ENCODE results near the gene C2orf42.
A peak's percentile ranks its signal among the peaks of the same experiment; 100 is the strongest.
"Not testable (repeated sequence)": the region's sequence is repeated elsewhere in the genome, so short reads cannot be mapped to it uniquely, and the experiment has no call there.

Gene C2orf42

GRCh38 chr2:70132244-70133126 is 58.3 kb downstream of the C2orf42 start:
- DNase-seq (ENCODE audit: low spot score), result peak; percentile 69
- in situ Hi-C loops (cut with MboI; ENCODE audit: low sequenced_read_pairs, unreplicated experiment), result no loop called here

DNA sequence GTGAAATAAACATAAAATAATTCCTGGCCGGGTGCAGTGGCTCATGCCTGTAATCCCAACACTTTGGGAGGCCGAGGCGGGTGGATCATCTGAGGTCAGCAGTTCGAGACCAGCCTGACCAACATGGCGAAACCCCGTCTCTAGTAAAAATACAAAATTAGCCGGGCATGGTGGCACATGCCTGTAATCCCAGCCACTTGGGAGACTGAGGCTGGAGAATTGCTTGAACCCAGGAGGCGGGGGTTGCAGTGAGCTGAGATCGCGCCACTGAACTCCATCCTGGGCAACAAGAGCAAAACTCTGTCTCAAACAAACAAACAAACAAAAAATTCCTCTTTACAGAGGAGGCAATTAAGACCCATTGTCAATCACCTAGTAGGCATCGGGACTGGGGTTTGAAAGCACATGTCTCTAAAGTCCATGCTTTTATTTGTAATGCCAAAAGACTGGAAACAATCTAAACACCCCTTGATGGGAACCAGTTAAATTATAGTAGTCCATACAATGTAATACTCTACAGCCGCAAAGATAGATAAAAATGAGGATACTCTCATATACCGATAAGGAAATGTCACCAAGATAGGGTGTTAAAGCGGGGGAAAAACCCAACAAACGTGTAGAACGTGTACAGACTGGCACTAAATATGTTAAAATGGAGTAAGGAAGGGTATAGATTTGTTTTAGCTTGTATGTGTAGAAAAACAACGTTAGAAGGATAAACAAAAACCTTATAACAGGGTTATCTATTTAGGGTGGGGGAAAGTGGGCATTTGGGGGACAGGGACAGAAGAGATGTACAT is 59.3 kb downstream of the C2orf42 start:
- DNase-seq (ENCODE audit: low spot score); in situ Hi-C loops (cut with MboI; ENCODE audit: low sequenced_read_pairs, unreplicated experiment): not testable (repeated sequence)

More at GRCh38 chr2:70132244-70133126, 58.3 kb downstream of the C2orf42 start:
- TF ChIP-seq, protein P1, sequence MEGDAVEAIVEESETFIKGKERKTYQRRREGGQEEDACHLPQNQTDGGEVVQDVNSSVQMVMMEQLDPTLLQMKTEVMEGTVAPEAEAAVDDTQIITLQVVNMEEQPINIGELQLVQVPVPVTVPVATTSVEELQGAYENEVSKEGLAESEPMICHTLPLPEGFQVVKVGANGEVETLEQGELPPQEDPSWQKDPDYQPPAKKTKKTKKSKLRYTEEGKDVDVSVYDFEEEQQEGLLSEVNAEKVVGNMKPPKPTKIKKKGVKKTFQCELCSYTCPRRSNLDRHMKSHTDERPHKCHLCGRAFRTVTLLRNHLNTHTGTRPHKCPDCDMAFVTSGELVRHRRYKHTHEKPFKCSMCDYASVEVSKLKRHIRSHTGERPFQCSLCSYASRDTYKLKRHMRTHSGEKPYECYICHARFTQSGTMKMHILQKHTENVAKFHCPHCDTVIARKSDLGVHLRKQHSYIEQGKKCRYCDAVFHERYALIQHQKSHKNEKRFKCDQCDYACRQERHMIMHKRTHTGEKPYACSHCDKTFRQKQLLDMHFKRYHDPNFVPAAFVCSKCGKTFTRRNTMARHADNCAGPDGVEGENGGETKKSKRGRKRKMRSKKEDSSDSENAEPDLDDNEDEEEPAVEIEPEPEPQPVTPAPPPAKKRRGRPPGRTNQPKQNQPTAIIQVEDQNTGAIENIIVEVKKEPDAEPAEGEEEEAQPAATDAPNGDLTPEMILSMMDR (IDR thresholded peaks at IDR 0.05; ENCODE audit: borderline replicate concordance, control extremely low read depth, extremely low read depth, insufficient read depth, missing control alignments), result no peak

GRCh38 chr2:70128005-70128404 is 62.8 kb downstream of the C2orf42 start:
- TF ChIP-seq, protein P1 (IDR thresholded peaks at IDR 0.05; ENCODE audit: borderline replicate concordance, control extremely low read depth, extremely low read depth, insufficient read depth, missing control alignments), result no peak
- in situ Hi-C loops (cut with MboI; ENCODE audit: low sequenced_read_pairs, unreplicated experiment), result no loop called here
- DNase-seq (ENCODE audit: low spot score), result peak; percentile 36

DNA sequence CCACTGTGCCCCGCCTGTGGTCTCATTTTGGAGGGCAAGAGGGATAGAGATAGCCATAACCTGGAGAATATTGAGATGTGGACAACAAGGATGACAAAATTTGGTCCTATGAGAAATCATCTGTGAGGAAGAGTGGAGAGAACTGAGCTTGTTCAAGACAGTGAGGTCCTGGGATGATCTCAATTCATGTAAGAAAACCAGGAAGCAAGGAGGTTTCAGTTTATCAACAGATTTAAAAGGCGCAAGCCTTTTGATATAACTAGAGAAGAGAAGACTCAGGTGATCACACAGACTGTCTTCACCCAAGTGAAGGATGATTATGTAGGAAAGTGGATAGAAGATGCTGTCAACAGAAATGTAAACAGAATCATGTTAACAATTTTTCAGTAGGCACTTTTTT is 64.4 kb downstream of the C2orf42 start:
- in situ Hi-C loops (cut with MboI; ENCODE audit: low sequenced_read_pairs, unreplicated experiment), result no loop called here
- DNase-seq (ENCODE audit: low spot score), result no peak
- TF ChIP-seq, protein P1 (IDR thresholded peaks at IDR 0.05; ENCODE audit: borderline replicate concordance, control extremely low read depth, extremely low read depth, insufficient read depth, missing control alignments), result no peak

- in situ Hi-C loops (cut with MboI; ENCODE audit: low sequenced_read_pairs, unreplicated experiment), result no loop called here
- TF ChIP-seq, protein P1 (IDR thresholded peaks at IDR 0.05; ENCODE audit: borderline replicate concordance, control extremely low read depth, extremely low read depth, insufficient read depth, missing control alignments), result no peak
These were observed 65.3 kb downstream of the C2orf42 start for GRCh38 chr2:70125498-70125898.

DNA sequence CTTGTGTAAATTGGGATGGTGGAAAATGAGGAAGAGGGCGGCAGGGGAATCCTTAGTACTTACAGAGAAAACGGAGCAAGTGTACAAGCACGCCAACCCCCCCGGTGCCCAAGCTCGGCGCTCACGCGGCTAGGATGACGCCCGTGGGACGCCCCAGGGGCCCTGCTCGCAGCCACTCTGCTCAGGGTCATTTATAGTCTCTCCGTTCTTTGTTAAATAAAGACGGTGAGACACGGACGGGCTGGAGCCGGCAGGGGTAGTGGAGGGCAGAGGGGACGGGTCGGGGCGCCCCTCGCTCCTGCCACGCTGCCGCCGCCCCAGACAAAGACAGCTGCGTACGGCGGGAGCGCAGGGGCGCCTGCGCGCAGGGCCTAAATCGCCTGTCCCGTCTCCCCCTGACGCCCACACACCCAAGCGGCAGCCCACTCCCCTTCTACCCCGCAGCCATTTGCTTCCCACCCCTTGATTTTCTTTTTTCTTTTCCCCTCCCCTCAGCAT is 65.8 kb downstream of the C2orf42 start:
- TF ChIP-seq, protein P1 (IDR thresholded peaks at IDR 0.05; ENCODE audit: borderline replicate concordance, control extremely low read depth, extremely low read depth, insufficient read depth, missing control alignments), result no peak
- peak; percentile 56 for DNase-seq (ENCODE audit: low spot score)
- in situ Hi-C loops (cut with MboI; ENCODE audit: low sequenced_read_pairs, unreplicated experiment), result no loop called here

More at GRCh38 chr2:70125498-70125898, 65.3 kb downstream of the C2orf42 start:
- no peak for DNase-seq (ENCODE audit: low spot score)

GRCh38 chr2:70123829-70124116 is 67.0 kb downstream of the C2orf42 start:
- in situ Hi-C loops (cut with MboI; ENCODE audit: low sequenced_read_pairs, unreplicated experiment), result no loop called here
- TF ChIP-seq, protein P1 (IDR thresholded peaks at IDR 0.05; ENCODE audit: borderline replicate concordance, control extremely low read depth, extremely low read depth, insufficient read depth, missing control alignments), result no peak
- no peak for DNase-seq (ENCODE audit: low spot score)

Data from GM13976 (cell line).